ENCODE data around the gene PHLPP1. TPM values are rescaled to one million over a fixed set of nuclear protein-coding genes. Genes with fewer than 3 reads are reported as not detected.

Gene PHLPP1
- total and polyA plus RNA-seq, 9 donors, result 4.4 to 15.9 (median 12.0) TPM

DNA sequence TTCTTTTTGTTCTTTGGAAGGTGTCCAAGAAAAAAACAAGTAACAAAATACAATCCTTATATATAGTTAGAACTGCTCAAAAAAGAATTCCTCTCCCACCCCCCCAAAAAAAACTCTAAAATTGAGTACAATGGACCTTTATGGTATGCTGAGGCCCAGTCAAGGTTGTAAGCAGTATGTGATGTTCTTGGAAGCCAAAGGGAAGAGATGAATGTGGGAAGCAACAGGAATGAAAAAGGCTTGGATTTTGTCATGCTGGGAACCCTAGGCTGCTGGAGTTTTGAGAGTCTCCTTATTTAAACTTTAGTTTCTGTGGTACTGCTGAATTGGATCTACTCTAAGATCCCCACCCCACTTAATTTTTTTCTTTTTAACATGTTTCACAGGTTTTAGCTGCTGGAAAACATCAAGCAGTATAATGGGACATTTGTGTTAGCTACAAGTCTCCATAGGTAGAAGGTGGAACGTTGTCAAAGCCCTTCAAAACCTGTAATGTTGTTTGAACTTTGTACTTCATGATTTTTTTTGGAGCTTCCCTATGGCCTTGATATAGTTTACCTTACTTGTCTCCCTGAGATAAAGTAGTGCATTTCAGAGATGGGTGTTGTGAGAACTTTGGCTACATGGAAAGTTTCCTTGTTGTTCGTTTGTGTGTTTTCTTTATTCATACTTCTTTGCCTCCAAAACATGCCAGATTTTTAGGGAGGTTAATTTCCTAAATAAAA lies 57.7 kb downstream of the PHLPP1 start:
- H3K27ac ChIP-seq, result no peak overlapping the region
- H3K4me1 ChIP-seq (ENCODE audit: insufficient read depth), result peaks cover 3% of the 10 kb centered on the region
- no peaks in the 10 kb centered on the region for H3K36me3 ChIP-seq
- no peak overlapping the region for H3K4me3 ChIP-seq
- TF ChIP-seq POLR2A (IDR thresholded peaks at IDR 0.05) (no peak), EP300 (IDR thresholded peaks at IDR 0.05) (no peak)
- TF ChIP-seq, protein P1, sequence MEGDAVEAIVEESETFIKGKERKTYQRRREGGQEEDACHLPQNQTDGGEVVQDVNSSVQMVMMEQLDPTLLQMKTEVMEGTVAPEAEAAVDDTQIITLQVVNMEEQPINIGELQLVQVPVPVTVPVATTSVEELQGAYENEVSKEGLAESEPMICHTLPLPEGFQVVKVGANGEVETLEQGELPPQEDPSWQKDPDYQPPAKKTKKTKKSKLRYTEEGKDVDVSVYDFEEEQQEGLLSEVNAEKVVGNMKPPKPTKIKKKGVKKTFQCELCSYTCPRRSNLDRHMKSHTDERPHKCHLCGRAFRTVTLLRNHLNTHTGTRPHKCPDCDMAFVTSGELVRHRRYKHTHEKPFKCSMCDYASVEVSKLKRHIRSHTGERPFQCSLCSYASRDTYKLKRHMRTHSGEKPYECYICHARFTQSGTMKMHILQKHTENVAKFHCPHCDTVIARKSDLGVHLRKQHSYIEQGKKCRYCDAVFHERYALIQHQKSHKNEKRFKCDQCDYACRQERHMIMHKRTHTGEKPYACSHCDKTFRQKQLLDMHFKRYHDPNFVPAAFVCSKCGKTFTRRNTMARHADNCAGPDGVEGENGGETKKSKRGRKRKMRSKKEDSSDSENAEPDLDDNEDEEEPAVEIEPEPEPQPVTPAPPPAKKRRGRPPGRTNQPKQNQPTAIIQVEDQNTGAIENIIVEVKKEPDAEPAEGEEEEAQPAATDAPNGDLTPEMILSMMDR (IDR thresholded peaks at IDR 0.05), result no peak
- 46 to 65% (median 49%) methylated on average over 2 of the region's 2 CpGs for WGBS, 3 donors
- no peaks in the 10 kb centered on the region for H3K27me3 ChIP-seq
- intact Hi-C loops (cut with DNase I), result no loop called here
- no peaks in the 10 kb centered on the region for H3K9me3 ChIP-seq
- no peak for DNase-seq

DNA sequence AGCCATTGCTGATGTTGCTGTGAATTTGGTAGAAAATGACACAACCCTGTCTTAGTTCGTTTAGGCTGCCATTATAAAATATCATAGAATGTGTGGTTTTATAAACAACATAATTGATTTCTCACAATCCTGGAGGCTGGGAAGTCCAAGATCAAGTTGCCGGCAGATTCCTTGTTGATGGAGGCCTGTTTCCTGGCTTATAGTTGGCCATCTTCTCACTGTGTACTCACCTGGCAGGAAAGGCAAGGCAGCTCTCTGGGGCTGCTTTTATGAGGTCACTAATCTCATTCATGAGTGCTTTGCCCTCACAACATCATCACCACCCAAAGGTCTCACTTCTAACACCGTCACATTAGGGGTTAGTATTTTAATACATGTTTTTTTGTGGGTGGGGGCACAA lies 58.4 kb downstream of the PHLPP1 start:
- H3K27me3 ChIP-seq, result no peaks in the 10 kb centered on the region
- H3K4me3 ChIP-seq, result no peak overlapping the region
- TF ChIP-seq EP300 (IDR thresholded peaks at IDR 0.05) (no peak), POLR2A (IDR thresholded peaks at IDR 0.05) (no peak)
- TF ChIP-seq, protein P1 (IDR thresholded peaks at IDR 0.05), result no peak
- H3K4me1 ChIP-seq (ENCODE audit: insufficient read depth), result peaks cover 3% of the 10 kb centered on the region
- no peak overlapping the region for H3K27ac ChIP-seq
- no peaks in the 10 kb centered on the region for H3K9me3 ChIP-seq
- DNase-seq, result no peak
- H3K36me3 ChIP-seq, result no peaks in the 10 kb centered on the region
- intact Hi-C loops (cut with DNase I), result no loop called here
- WGBS, 3 donors, result 88 to 95% (median 90%) methylated on average over 3 of the region's 3 CpGs

DNA sequence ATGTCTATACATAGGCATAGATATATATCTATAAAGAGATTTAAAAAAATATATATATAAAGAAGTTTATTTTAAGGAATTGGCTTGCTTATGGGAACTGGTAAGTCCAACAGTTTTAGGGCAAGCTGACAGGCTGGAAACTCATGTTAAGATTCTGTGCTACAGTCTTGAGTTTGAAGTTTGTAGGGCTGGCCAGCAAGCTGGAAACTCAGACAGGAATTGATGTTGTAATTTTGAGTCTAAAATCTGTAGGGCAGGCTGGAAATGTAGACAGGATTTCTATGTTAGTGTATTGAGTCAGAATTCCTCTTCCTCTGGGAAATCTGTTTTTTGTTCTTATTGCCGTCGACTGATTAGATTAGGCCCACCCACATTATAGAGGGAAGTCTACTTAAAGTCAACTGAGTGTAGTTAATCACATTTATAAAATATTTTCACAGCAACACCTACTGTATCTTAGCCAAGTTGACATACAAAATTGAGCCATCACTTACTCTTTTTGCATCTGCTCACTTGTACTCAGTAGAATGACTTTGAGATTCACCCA lies 60.8 kb downstream of the PHLPP1 start:
- intact Hi-C loops (cut with DNase I), result no loop called here
- Histone ChIP-seq H3K27me3 (no peaks in the 10 kb centered on the region), H3K9me3 (no peaks in the 10 kb centered on the region), H3K27ac (no peak overlapping the region), H3K36me3 (no peaks in the 10 kb centered on the region), H3K4me3 (no peak overlapping the region), H3K4me1 (ENCODE audit: insufficient read depth) (peaks cover 3% of the 10 kb centered on the region)
- WGBS, 3 donors, result 77 to 86% (median 86%) methylated on average over 2 of the region's 2 CpGs
- no peak for TF ChIP-seq POLR2A (IDR thresholded peaks at IDR 0.05)
- TF ChIP-seq EP300 (IDR thresholded peaks at IDR 0.05), result no peak
- TF ChIP-seq, protein P1 (IDR thresholded peaks at IDR 0.05), result no peak
- DNase-seq, result no peak

DNA sequence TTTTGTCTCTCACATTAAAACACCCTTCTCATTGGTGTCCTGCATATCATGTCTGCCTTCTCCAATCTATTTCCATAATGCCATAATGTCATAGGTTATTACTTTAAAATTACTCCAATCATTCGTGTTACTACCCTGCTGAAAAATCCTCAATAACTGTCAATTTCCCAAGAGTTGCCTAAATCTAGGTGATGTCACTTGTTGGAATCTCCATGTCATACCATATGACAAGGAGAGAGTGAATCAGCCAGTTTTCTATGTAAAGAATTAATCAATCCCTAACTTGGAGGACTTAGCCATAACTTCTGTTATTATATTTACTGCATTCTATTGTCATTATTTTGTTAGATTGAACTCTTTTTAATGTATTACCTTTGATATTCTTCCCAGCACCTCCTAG lies 62.5 kb downstream of the PHLPP1 start:
- 96 to 97% (median 97%) methylated on average over 1 of the region's 1 CpG for WGBS, 3 donors
- TF ChIP-seq, protein P1 (IDR thresholded peaks at IDR 0.05), result no peak
- intact Hi-C loops (cut with DNase I), result no loop called here
- Histone ChIP-seq H3K4me1 (ENCODE audit: insufficient read depth) (peaks cover 5% of the 10 kb centered on the region), H3K27me3 (no peaks in the 10 kb centered on the region), H3K27ac (no peak overlapping the region), H3K4me3 (no peak overlapping the region), H3K36me3 (no peaks in the 10 kb centered on the region), H3K9me3 (no peaks in the 10 kb centered on the region)
- DNase-seq, result no peak

All from ovary (tissue), 9 donors.